ENCODE results near the gene PSD. TPM values are rescaled to one million over a fixed set of nuclear protein-coding genes. Genes with fewer than 3 reads are reported as not detected.

The PSD gene
- total RNA-seq, 1 donor from 2014 or later, result 0.50 TPM

DNA sequence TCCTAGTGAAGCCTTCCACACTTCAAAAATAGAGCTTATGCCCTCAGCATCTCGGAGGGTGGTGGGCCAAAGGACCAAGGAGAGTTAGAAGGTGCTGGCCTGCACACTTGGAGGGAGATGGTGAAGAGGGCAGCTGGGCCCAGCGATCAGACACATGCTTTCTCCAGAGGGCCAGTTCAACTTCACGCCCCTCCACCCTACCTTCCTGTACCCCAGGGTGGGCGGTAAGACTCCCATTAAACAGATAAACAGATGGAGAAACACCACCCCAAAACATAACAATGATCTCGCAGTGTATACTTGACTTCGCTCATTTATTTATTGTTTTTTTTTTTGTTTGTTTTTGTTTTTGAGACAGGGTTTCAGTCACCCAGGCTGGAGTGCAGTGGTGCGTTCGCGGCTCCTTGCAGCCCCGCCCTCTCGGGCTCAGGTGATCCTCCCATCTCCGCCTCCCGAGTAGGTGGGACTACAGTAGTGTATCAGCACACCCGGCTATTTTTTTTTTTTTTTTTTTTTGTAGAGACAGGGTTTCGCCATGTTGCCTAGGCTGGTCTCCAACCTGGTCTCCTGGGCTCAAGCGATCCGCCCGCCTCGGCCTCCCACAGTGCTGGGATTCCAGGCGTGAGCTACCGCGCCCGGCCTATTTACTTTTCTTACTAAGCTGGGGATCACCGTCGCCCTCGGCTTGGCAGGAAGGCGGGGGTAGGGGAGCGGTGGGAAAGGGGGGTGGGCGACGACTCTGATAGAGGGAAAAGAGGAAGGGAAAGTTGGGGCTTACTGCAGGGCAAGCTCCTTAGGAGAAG is 30.9 kb upstream of the PSD start:
- intact Hi-C loops (cut with micrococcal nuclease), result no loop called here
- ATAC-seq (peak; percentile 64), DNase-seq (peak; percentile 75)

DNA sequence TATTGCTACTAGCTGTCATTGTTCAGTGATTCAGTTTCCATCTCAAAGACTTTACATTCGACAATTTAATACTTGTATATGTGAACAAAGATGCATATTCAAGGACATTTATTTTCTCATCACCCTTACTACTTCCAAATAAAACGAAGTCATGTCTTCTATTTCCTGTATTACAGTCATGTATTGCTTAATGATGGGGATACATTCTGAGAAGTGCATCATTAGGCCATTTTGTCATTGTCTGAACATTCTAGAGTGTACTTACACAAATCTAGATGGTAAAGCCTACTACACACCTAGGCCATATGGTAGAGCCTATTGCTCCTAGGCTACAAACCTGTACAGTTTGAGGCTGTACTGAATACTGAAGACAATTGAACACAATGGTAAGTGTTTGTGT is 26.3 kb upstream of the PSD start:
- DNase-seq (no peak), ATAC-seq (no peak)
- intact Hi-C loops (cut with micrococcal nuclease), result no loop called here

DNA sequence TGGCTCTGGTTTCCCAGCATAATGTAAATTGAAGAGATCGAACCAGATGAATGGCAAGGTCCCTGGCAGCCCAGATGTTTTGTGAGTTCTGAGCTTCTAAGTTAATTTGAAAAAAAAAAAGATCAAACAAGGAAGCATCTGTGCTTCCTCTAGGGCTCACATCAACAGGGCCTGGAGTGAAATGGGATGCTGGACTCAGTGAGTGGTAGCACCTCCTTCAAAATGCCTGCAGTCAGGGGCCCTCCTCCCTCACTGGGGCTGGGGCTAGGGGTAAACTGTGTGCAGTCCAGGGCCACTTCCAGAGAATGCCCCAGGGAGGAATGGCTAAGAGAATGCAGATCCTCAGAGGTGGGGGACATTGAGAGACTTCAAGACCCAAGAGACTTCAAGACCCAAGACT is 19.8 kb upstream of the PSD start:
- intact Hi-C loops (cut with micrococcal nuclease), result no loop called here
- DNase-seq (no peak), ATAC-seq (no peak)

DNA sequence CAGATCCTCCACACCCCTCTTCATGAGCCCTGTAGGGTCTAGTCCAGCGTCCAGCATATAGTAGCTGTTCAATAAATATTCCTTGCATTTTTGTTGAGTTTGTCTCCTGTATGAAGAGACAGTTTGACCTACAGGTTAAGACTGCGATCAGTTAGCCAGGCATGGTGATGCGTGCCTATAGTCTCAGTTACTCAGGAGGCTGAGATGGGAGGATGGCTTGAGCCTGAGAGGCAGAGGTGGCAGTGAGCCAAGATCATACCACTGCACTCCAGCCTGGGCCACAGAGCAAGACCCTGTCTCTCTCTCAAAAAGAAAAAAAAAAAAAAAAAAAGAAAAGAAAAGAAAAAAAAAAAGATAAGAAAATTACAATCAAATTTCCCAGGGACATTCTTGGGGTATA is 18.9 kb upstream of the PSD start:
- DNase-seq (no peak), ATAC-seq (no peak)
- intact Hi-C loops (cut with micrococcal nuclease), result no loop called here

DNA sequence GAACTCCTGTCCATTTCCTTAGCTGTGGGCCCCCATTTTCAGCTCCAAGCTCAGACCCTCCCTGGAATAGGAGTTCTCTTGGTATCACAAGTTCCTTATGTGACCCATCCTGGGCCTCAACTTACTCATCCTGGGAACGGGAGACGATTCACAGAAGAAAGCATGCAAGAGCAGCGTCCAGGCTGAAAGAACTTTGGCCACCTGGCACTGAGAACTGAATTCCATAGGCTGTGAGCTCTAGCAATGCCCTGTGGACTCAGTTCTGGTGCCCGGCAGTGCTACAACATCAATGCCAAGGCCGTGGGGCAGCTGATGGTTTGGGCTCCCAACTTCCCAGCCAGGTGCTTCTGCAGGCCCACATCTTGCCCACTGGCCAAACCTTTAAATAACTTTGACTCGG is 17.7 kb upstream of the PSD start:
- DNase-seq (no peak), ATAC-seq (no peak)
- intact Hi-C loops (cut with micrococcal nuclease), result no loop called here

DNA sequence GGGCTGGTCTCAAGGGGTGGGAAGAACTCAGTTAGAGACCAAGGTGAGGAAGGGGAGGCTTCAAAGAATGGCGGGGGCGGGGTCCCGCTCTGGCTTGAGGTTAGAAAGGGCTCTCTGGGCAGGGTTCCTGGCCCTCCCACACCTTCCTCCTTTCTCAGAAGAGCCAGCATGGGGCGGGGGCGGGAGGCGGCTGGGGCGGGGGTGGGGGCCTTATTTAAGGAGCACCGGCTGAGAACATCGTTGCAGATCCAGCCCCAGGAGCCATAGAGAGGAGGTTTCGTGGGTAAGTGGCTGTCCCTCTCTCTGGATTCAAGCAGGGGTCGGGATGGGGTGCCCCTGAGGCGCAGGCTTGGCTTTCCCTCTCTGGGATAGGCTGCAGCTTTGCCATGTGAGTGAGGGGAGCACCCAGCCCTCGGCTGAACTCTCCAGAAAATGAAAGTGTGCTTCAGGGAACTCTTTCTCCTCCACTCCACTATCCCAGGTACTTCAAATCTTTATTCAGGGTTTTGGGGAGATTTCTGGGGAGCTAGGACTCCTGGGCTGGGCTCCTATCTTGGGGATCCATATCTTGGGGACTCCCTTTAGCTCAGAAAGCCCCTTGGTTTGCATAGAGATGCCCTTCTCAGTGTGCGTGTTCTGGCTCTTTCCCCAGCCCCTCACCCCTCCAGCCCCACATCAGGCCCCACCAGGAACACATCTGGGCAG is 17.1 kb upstream of the PSD start:
- DNase-seq, result no peak
- no peak for ATAC-seq
- intact Hi-C loops (cut with micrococcal nuclease), result no loop called here

DNA sequence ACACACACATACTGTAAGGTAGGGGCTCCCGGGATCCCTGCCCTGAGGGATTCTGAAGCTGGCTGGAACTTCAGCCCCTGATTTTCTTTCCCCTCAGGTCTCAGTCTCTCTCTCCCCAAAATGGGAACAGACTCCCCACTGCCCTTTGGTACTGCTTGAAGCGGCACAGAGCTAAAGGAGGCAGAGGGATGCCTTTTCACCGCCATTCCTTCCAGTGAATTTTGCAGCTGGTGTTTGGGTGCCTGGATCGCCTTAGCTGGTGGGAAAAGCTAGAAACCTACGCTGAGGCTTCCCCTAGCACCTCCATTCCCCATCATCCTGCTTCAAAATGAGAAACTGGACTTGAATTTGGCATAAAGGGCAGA is 16.5 kb upstream of the PSD start:
- intact Hi-C loops (cut with micrococcal nuclease), result no loop called here
- ATAC-seq, result no peak

DNA sequence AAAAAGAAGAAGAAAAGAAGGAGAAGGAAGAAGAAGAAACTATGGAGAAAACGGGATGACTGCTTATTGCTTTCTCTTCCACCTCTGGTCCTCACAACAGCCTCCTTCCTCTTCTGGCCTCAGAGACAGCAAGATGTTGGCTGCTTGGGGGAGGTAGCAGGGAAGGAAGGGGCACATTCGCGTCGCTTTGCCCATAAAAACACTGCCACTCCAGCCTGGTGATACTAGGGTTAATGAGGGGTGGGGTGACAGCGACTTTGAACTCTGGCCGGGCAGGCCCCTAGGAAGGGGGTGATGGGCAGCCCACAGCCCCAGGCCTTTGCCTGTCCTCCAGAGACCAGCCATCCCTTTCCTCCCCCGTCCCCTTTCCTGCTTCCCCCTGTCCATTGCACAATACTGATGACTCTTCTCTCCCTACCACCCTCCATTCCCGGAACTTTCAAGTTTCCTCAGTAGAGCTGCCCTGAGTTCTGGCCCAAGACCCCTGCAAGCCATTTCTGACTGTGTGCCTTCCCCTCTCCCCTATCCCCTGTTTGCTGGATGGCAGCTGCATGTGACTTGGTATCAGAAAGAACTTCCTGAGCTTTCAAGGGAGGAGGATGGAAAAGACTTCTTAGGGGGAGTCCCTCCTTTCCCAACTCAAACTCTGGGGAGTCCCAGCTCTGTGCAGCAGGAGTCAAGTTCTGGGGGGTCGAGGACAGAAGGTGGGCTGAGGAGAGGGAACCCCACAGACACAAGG is 16.0 kb upstream of the PSD start:
- intact Hi-C loops (cut with micrococcal nuclease), result no loop called here
- DNase-seq (no peak), ATAC-seq (peak; percentile 6)

More for the DNA sequence above, 16.5 kb upstream of the PSD start:
- no peak for DNase-seq

DNA sequence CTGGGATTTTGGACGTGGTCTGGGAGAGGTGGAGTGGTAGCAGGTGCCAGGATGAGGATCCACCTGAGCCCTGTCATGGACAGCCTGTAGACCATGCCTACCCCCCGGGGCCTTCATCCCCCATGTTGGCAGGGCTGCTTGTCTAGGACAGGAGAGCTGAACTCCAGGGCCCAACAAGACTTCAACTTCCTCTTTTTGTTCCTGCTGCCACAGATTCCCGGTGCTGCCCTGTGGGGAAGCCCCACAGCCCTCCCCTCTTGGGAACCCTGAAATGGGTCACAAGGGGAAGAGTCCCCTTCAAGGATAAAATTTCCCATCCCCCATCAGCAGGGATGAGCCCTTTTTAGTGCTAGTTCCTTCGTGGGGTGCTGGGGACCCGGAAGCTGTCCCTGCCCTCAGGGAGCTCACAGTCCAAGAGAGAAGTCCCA is 15.0 kb upstream of the PSD start:
- ATAC-seq (no peak), DNase-seq (no peak)
- intact Hi-C loops (cut with micrococcal nuclease), result no loop called here

DNA sequence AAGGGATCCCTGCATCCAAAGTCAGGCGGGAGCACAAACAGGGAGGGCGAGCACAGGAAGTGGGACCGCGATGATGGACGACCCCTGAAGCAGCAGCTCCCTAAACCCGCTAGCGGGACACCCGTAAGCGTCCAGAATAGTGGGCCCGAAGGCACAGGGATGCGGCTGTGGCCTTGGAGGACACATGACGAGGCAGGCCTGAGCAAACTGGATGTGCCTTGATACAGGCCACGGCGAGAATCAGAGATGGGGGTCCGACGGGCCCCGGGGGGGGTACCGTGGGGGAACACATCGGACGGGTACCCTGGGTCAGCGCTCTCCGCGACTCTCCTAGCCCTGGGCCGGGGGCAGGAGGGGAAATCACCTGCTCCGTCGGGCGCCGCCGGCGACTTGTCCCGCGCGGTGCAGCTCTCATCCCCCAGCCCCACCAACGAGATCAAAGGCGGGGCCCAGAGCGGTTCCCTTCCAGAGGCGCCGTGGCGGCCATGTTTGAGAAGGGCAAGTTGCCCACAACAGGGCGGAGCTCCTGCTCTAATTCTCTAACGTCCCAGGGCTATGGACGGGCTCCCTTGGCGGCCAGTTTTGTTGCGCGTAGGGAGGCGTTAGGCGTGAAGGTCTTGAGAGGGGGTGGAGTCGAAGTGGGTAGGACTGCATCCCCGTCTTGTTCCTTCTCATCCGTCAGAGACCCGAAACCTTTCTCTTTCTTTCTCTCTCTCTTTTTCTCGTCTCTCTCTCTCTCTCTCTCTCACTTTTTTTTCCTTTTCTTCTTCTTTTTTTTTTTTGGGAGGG is 13.8 kb upstream of the PSD start, which contains the start of gene CUEDC2:
Gene CUEDC2 (minus strand): TSS at position 413 of the 789 bp plus-strand sequence. CDS start 7,386 bp downstream, outside the sequence.
- ATAC-seq, result peak; percentile 96
- peak; percentile 97 for DNase-seq
- intact Hi-C loops (cut with micrococcal nuclease), result no loop called here

DNA sequence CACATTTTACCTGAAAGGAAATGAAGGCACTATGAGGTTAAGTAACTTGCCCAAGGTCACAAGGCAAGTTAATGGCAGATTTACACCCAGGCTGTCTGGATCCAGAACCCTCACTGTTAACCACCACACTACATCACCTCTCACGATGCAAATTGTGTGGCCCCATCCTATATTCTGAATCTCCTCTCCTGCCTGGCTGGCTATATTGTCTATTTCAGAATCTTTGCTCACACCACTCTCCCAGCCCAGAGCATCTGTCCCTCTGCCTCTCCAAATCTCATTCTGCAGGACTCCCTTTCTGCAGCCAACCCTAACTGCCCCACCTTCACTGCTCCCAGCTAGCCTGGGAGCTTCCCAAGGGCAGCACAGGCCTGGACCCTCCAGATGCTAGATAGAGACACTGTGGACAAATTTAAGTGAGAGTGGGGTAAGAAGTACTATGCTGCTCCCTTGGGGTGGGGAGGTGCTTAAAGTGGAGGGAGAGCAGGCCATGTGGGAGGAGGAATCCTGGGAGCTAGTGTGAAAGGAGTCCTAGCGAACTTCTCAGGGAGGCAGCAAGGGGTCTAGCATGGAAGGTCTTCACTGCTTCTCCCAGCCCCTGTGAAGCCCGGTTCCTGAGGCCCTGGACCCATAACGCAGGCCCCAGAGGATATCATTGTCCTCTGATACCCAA is 13.0 kb upstream of the PSD start:
- intact Hi-C loops (cut with micrococcal nuclease), result no loop called here
- DNase-seq (no peak), ATAC-seq (peak; percentile 11)

DNA sequence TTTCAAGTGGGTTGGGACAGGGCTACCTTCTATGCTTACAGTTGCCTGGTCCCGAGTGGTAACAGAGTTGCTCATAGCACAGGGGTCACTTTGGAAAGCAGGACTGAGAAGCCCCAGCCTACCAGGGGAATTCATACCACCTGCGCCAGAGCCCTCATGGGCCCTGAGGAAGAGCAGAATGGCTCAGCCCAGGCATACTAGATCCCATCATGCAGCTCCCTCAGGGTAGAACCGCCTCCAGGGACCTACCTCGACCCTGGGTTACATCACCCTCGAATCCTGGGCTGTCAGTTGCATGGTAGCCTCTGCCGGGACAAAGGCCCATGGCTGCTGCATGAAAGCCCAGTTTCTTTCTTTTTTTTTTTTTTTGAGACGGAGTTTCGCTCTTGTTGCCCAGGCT is 10.9 kb upstream of the PSD start:
- ATAC-seq (no peak), DNase-seq (no peak)
- intact Hi-C loops (cut with micrococcal nuclease), result no loop called here

DNA sequence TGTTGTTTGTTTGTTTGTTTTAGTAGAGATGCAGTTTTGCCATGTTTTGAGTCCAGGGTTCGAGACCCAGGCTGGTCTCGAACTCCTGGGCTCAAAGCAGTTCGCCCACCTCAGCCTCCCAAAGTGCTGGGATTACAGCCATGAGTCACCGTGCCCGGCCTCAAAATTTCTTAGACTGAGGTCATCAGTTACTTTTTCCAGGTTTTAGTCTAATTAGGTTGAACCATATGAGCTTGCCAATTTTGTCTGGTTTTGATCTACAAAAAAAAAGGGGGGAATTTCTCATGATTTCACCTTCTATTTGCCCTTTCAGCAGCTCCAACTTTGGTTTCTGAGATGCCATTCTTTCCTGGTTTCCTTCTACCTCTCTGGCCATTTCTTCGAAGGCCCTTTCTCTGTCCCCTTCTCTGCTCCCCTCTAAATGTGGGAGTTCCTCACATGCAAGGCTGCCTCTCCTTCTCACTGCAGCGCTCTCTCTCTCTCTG is 8.3 kb upstream of the PSD start:
- ATAC-seq, result no peak
- DNase-seq, result no peak
- intact Hi-C loops (cut with micrococcal nuclease), result no loop called here

DNA sequence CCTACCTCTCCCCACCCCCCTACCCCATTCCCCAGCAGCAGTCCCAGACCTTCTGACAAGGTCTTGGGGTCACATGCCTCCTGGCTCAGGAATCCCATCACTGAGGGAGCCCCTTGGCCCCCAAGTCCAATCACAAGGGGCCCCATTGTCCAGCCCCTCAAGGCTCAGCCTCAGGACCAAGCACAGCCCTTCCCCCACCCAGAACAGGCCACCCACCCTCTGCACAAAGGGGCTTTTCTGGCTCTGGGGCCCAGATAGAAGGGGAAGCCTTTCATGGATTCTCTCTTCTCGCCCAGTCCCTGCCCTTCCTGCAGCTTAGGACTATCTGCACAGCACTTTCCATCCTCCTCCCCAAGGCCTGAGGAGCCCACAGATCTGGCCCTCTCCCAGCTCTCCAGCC is 6.9 kb upstream of the PSD start:
- DNase-seq (no peak), ATAC-seq (no peak)
- intact Hi-C loops (cut with micrococcal nuclease), result no loop called here

DNA sequence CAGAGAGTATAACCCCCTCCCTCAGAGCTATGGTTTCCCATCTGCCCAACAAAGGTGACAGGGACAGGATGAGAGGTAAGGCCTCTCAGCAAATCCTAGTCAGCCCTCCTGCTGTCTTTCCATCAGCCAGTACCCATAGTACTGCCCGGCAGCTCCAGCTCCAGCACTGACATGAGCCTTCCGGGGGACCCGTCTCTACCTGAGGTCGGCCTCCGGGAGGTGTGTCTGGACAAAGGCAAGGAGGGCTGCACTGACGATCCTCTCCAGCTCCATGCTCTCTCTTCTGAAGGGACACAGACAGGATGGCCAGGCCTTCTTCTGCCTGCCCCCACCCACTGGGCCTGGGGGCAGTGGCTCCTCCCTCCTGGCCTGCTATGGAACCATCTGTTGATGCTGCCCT is 6.3 kb upstream of the PSD start:
- ATAC-seq (no peak), DNase-seq (no peak)
- intact Hi-C loops (cut with micrococcal nuclease), result no loop called here

DNA sequence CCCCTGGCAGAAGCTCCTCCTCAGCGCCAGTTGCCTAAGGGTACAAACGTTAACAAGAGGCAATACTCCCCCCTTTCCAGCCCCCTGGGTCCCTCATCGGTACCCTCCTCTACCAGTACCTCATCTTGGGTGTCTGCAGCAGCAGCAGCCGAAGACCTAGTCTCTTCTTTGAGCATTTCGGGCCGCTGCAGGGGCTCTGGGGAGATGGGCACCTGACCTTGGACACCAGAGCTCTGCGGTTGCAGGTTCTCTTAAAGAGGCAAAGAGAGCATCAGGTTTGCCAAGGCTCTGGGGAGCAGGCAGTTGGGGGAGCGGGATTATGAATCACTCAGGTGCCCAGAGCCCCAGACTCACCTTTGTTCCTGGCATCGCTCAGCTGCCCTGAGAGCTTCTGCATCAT is 5.6 kb upstream of the PSD start:
- no peak for ATAC-seq
- no peak for DNase-seq
- intact Hi-C loops (cut with micrococcal nuclease), result no loop called here

DNA sequence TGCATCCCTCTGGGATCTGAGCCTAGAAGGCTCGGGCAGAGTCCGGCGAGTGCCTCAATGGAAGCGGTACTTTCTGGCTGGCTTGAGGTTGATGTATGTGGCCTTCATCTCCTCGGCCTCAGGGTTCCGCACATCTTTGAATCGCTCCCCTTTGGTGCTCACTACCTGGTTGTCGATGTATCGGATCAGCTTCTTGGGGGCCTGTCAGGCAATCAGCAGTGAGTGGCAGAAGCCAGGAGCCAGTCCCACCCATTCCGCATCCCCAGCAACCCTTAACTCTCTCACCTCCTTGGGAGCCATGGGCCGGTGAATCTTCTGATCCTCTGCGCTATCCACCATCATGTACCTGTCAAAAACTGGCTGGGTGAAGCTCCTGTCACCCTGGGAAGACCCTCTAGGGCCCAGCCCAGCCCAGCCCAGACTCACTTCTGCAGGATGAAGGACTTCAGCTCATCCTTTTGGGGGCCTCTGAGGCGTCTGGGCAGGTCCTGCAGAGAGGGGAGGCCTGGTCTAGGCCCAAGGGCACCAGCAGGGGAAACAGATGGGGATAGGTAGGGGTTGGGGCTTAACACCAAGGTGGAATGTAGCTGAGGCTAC is 4.9 kb upstream of the PSD start:
- intact Hi-C loops (cut with micrococcal nuclease), result no loop called here
- DNase-seq (no peak), ATAC-seq (no peak)

DNA sequence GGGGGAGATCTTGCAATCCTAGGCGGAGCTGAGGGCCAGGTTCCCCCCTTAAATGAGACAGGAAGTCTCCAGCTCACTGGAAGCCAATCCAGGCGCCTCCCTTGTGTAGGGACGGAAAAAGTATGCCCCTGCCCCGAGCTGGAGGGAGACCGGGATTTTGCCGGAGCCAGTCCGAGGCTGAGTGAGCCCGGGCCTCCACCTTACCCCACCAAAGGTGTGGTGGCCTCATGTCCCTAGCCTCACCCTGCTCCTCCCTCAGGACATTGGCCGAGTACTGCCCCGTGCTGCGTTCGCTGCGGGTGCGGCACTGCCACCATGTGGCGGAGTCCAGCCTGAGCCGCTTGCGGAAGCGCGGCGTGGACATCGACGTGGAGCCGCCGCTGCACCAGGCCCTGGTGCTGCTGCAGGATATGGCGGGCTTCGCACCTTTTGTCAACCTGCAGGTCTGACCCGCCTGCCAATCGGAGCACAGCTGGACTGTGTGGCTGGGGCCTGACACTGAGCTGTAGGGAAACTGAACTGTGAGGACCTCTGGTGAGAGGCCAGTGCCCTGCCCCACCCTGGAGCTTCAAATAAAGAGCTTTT is 4.1 kb upstream of the PSD start:
- intact Hi-C loops (cut with micrococcal nuclease), result no loop called here
- DNase-seq (peak; percentile 88), ATAC-seq (peak; percentile 62)
